ENCODE data around the gene ACTN4. TPM values are rescaled to one million over a fixed set of nuclear protein-coding genes. Genes with fewer than 3 reads are reported as not detected.

The ACTN4 gene
- total and polyA plus RNA-seq, 11 donors: 100 to 307 (median 149) TPM

- H3K4me3 ChIP-seq: no peak overlapping the region
- WGBS, 4 donors: 93 to 97% (median 95%) methylated on average over 3 to 17 of the region's 17 CpGs
- ATAC-seq (no peak), DNase-seq (no peak)
- H3K27me3 ChIP-seq: no peaks in the 10 kb centered on the region
- H3K4me1 ChIP-seq: peaks cover 15 to 99% (median 69%) of the 10 kb centered on the region in 12 donors
- intact Hi-C loops (cut with DNase I): no loop called here
- H3K9me3 ChIP-seq: no peaks in the 10 kb centered on the region
- H3K36me3 ChIP-seq: peaks cover 0 to 99% (median 91%) of the 10 kb centered on the region in 9 donors
- peak overlapping the region in 7 of 12 donors; percentile 5 to 98 (median 90) for H3K27ac ChIP-seq
- no peak for TF ChIP-seq CTCF (IDR thresholded peaks at IDR 0.05)
- no peak for TF ChIP-seq POLR2A (IDR thresholded peaks at IDR 0.05)
Observed at GRCh38 chr19:38717051-38717450, 69.6 kb downstream of the ACTN4 start.

GRCh38 chr19:38717855-38718254 is 70.4 kb downstream of the ACTN4 start:
- Histone ChIP-seq H3K27ac (peak overlapping the region in 10 of 12 donors; percentile 60 to 98 (median 89)), H3K36me3 (peaks cover 0 to 100% (median 91%) of the 10 kb centered on the region in 9 donors)
- intact Hi-C loops (cut with DNase I): loop anchor here in 2 of 10 donors (2.0 kb wide), 2 partner anchors 53 to 69 kb away; no protein-coding TSS in a partner anchor

GRCh38 chr19:38718747-38719543 is 71.5 kb downstream of the ACTN4 start:
- Histone ChIP-seq H3K4me3 (no peak overlapping the region), H3K36me3 (peaks cover 0 to 100% (median 91%) of the 10 kb centered on the region in 9 donors)

More at GRCh38 chr19:38717855-38718254, 70.4 kb downstream of the ACTN4 start:
- DNase-seq (no peak), ATAC-seq (no peak)
- WGBS, 4 donors: 78 to 84% (median 82%) methylated on average over 11 of the region's 11 CpGs; no CpG with 5 or more reads in 1 of the 4 donors
- H3K4me1 ChIP-seq: peaks cover 19 to 99% (median 70%) of the 10 kb centered on the region in 12 donors
- H3K4me3 ChIP-seq: no peak overlapping the region
- no peaks in the 10 kb centered on the region for H3K9me3 ChIP-seq
- no peak for TF ChIP-seq CTCF (IDR thresholded peaks at IDR 0.05)
- no peak for TF ChIP-seq POLR2A (IDR thresholded peaks at IDR 0.05)
- H3K27me3 ChIP-seq: no peaks in the 10 kb centered on the region

More at GRCh38 chr19:38718747-38719543, 71.5 kb downstream of the ACTN4 start:
- WGBS, 4 donors: 40 to 45% (median 42%) methylated on average over 17 to 24 of the region's 24 CpGs
- Histone ChIP-seq H3K27me3 (no peaks in the 10 kb centered on the region), H3K27ac (peak overlapping the region; percentile 60 to 98 (median 89)), H3K9me3 (no peaks in the 10 kb centered on the region), H3K4me1 (peaks cover 22 to 96% (median 68%) of the 10 kb centered on the region in 12 donors)
- peak; percentile 28 to 56 (median 44) for ATAC-seq
- DNase-seq: peak; percentile 70 to 88 (median 83)
- TF ChIP-seq CTCF (IDR thresholded peaks at IDR 0.05) (peak; percentile 17 to 59 (median 40)), POLR2A (IDR thresholded peaks at IDR 0.05) (peak in 1 of 2 donors; percentile 11)
- intact Hi-C loops (cut with DNase I): loop anchor here in 2 of 10 donors (2.0 kb wide), 2 partner anchors 54 to 70 kb away; no protein-coding TSS in a partner anchor

Data from heart left ventricle (tissue), 16 donors.